Germinal center (tissue), 1 donor: ENCODE results near the gene CDCA3.
A peak's percentile ranks its signal among the peaks of the same experiment; 100 is the strongest.
"Not testable (repeated sequence)": the region's sequence is repeated elsewhere in the genome, so short reads cannot be mapped to it uniquely, and the experiment has no call there.

ENCODE experiments used
- DNase-seq: peaks from one replicate; pipeline ENCODE4 v3.0.0; 2012; ENCODE audit warnings: mixed read lengths, low spot score

The CDCA3 gene

DNA sequence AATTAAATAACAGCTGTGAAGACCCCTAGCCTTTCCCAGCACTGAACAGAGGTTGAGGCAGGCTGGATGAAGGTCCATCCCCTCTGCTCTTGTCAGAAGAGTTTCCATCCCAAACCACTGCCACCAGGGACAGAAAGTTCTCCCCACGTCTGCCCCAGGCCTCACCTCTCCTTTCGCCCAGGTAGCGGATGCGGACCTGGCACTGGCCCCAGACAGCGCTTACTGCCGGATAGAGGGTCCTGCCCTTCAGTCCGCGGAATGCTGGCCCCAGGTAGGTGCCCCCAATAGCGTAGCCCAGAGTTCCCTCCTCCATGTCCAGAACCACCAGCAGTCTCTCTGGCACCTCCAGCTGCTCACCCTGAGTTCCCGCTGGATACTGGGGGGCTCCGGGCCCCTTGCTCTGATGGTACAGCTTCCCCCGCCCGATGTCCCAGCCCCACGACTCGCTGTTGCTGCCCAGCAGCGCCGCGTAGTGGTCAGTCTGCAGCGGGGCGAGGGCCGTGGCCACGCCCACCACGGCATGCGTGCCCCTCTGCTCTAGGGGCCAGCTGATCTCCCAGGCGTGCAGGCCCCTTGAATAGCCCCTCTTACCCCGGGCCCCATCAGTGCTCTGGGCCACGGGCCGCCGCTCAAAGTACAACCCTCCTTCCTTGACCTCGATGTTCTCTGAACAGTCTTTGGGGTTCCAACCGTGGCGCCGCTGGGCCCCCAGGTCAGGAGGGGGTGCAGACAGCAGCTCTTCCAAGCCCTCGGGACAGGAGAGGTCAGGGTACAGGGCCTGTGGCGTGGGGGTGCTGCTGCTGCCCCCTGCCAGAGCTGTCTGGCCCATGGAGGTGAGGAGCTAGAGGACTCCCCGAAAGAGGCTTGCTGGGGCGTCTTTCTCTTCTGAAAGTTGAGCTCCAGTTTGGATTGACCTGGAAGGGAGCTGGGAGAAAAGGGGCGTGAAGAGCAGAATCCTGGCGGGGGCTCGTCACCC lies 21.3 kb upstream of the CDCA3 start:
- DNase-seq, result peak; percentile 84

DNA sequence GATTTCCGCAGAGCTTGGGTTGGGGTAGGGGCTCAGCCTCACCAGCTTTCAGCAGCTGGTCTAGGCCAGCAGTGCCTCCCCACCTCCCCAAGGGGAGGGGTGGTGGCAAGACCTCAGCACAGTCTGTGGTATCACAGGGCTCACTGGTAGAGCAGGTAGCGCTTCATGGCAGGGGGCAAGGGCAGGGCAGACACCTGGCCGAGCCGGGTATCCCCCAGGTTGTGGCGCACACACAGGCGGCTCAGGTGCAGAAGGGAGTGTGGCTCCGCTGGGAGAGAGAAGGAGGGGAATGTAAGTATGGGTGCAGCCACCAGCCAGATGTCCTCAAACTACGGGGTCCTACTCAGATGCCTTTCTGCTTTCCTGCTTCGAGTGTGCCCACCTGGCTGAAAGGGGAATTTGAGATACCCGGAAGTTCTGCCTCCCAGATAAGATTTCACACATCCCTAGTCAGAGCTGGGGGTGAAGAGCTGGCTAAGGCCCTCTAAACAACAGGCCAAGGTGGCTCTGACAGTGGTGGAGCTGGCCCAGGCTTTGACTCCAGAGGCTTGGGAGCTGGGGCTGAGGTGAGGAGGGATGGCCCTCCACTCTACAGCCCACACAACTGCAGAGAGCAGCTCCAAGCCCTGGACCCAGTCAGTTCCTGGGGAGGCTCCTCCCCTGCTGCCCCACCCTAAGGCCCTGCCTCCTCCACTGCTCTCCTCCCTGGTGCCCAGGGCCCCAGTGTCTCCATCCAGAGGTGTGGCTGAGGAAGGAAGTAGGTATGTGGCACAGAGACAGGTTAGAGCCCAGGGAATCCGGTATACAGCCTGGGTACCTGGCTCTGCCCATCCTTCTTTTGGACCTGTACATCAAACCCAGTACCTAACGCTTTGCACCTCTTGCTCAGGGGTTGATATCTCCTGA lies 20.2 kb upstream of the CDCA3 start:
- DNase-seq, result peak; percentile 13

DNA sequence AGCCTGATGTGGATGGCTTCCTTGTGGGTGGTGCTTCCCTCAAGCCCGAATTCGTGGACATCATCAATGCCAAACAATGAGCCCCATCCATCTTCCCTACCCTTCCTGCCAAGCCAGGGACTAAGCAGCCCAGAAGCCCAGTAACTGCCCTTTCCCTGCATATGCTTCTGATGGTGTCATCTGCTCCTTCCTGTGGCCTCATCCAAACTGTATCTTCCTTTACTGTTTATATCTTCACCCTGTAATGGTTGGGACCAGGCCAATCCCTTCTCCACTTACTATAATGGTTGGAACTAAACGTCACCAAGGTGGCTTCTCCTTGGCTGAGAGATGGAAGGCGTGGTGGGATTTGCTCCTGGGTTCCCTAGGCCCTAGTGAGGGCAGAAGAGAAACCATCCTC lies 19.2 kb upstream of the CDCA3 start:
- DNase-seq, result not testable (repeated sequence)

DNA sequence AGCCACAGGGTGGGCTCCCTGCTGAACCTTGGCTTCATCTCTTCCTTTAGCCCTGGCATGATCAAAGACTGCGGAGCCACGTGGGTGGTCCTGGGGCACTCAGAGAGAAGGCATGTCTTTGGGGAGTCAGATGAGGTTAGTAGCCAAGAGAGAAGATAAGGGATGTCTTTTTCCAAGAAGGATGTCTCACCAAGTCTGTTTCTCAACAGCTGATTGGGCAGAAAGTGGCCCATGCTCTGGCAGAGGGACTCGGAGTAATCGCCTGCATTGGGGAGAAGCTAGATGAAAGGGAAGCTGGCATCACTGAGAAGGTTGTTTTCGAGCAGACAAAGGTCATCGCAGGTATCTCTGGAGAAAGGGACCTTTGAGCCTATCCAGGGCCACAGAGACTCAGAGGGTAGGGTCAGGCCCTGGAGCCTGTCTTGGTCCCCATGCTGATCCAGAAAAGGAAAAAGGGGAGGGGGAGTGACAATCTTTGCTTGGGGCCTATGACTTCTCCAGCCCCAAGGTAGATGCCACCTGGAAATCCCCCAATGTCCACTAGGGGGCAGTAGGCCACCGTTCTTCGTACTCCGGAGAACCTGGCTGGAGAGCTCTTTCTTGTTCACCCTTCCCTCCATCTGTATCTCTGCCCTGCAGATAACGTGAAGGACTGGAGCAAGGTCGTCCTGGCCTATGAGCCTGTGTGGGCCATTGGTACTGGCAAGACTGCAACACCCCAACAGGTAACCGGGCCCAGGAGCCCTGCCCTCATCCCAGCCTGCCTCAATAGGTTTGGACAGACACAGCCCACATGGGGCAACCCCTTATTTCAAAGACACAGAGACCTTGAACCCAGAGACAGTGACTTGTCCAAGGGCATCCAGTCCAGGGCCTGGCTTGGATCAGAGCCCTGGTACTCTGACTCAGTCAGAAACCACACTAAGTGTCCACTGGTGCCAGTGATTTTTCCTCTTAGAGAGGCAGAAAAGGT lies 18.2 kb upstream of the CDCA3 start:
- peak; percentile 81 for DNase-seq

DNA sequence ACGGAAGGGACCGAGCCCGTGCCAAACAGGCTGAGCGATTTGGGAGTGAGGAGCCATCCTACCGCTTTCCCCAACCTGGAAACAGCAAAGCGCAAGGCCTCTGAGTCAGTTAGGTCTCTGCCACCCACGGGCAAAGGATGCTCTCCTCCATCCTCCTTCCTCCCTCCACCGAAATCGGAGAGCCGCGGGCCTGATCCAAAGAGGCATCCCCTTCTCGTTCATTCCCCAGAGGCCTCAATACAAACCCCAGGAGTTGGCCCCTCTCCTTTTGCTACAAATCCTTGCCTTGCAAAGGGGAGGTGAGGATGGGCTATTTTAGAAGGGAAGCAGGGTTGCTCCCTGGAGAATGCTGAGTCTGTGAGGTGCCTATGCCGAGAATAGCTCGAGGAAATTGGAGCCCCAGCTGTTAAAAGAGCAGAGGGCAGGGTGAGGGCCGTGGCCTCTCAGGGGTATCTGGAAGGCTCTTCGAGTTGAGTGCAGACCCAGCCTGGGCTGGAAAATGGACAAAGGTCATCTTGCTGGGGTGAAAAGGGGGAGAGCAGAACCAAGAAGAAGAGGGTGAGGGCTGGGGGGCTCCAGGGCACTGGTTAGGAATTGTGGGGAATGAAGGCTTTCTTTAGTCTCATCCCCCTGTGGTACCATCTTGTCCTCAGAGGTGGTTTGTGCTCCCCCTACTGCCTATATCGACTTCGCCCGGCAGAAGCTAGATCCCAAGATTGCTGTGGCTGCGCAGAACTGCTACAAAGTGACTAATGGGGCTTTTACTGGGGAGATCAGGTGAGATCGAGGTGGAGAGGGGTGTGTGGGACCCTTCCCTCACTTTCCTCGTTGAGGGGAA lies 17.3 kb upstream of the CDCA3 start:
- DNase-seq, result no peak

DNA sequence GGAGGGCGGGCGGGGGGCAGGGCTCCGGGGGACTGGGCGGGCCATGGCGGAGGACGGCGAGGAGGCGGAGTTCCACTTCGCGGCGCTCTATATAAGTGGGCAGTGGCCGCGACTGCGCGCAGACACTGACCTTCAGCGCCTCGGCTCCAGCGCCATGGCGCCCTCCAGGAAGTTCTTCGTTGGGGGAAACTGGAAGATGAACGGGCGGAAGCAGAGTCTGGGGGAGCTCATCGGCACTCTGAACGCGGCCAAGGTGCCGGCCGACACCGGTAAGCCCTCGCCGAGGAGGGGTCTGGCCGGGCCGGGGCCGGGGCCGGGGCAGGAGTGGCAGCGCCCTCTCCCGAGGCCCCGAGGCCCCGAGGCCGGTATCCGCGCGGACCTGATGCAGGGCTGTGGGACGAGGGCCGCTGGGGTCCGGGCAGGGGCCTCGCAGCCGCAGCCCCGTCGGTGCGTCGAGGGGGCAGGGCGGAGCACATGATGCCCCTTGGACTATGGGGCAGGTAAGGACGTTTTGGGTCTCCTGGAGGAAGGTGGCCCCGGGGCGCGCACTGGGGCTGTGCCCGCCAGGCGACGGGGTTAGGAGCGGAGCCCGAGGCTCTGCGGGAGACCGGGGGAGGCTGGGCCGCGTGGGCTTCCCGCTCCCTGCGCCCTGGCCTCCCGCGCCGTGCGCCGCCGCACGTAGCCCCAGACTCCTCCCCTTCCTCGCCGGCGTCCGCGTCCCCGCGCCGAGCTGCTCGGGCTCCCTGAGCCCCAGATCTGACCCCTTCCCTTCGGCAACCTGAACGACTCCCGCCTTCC lies 16.5 kb upstream of the CDCA3 start, which contains the start of gene TPI1:
Gene TPI1, plus strand, starts transcription at position 119 of the 798 bp plus-strand sequence. Its CDS starts 36 bp downstream, at position 155.
- DNase-seq, result peak; percentile 87

DNA sequence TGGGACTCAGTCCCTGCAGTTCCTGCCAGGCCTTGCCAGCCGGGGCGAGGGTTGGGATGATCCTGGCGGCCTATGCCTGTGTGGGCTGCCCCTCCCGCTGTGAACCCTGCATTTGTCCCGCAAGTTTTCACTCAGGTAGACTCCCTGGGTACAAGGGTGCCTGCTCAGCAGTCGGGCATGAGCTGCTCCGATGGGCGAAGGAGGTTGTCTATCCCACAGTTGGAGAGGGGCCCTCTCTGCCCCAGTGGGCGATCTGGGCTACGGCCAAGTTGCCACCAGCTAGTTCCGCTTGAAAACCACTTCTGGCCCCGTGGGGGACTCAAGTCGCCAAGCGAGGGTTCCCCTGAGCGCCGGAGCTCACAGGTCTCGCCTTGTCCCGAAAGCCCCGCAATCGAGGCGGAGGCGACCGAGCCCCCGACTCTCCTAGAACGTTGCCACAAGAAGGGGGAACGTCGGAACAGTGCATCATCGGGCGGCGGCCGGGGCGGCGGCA lies 15.9 kb upstream of the CDCA3 start:
- DNase-seq, result no peak

DNA sequence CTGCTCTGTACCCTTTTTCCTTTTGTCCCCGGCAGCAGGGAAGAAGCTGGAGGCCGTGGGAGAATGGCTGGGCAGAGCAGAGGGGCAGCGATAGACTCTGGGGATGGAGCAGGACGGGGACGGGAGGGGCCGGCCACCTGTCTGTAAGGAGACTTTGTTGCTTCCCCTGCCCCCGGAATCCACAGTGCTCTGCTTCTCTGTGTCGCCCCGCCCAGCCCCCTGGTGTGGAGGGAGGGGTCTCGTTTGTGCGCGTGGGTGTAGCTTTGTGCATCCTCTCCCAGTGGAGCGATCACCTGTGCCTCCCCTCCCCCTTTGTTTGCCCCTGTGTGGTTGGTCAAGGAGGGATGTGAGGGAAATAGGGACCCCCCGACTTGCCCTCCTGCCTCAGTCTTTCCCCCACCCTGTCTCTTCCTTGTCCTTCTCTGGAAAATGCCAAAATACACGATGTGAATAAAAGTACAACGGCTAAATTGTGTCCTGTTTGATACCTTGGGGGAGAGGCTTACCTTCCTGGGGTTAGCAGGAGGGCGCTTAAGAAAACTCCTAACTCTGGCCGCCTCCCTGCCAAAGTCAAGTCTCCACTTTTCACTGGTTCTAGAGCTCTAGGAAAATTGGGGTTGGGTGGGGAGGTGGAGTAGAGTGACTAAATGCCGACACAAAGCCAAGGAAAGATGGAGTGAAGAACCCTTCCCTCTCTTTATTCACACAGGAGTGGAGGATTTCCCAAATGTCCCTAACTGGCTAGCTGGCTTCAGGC lies 15.3 kb upstream of the CDCA3 start:
- no peak for DNase-seq

DNA sequence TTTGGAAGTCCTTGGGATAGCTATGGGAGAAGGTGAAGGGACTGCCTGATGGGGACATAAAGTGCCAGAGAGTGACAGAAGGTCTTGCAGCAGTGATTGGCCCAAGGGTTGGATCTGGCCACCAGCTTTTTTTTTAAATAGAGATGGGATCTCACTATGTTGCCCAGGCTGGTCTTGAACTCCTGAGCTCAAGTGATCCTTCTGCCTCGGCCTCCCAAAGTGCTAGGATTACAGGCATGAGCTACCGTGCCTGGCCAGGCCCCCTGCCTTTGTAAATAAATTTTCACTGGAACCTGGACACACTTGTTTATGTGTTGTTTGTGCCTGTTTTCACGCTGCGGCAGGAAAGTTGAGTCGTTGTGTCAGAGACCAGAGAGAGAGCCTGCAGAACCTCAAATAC lies 14.2 kb upstream of the CDCA3 start:
- not testable (repeated sequence) for DNase-seq

DNA sequence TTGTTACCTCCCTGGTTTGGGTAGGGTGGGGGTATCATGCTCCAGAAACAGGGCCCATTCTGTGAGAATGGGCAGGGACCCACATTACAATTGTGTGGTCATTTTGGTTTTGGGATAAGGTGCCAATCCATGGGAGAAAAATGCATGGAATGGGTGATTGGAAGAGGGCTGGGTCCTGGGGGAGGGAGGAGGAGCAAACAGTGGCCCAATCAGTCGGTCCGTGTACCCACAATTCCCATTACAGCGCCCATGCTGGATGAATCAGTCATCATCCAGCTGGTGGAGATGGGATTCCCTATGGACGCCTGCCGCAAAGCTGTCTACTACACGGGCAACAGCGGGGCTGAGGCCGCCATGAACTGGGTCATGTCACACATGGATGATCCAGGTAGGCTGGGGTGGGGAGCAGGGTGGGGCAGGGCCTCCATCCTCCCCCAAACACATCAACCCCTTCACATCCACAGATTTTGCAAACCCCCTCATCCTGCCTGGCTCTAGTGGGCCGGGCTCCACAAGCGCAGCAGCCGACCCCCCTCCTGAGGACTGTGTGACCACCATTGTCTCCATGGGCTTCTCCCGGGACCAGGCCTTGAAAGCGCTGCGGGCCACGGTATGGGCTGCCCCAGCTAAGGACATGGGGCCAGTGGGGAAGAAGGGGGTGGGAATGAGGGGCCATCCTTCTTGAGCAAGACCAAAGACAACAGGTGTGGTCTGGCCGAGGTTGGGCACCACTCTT lies 12.7 kb upstream of the CDCA3 start:
- no peak for DNase-seq

DNA sequence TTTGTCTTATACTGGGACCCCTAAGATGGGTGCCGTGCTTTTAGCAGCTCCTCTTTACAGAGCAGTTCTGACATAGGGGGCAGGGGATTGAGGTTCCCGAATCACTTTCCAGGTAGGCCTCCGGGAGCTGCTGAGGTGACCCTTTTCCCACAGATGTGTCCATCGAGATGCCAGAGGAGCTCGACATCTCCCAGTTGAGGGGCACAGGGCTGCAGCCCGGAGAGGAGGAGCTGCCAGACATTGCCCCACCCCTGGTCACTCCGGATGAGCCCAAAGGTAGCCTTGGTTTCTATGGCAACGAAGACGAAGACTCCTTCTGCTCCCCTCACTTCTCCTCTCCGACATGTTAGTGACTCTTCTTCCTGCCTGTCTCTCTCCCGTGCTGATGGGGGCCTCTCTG lies 11.9 kb upstream of the CDCA3 start:
- no peak for DNase-seq

DNA sequence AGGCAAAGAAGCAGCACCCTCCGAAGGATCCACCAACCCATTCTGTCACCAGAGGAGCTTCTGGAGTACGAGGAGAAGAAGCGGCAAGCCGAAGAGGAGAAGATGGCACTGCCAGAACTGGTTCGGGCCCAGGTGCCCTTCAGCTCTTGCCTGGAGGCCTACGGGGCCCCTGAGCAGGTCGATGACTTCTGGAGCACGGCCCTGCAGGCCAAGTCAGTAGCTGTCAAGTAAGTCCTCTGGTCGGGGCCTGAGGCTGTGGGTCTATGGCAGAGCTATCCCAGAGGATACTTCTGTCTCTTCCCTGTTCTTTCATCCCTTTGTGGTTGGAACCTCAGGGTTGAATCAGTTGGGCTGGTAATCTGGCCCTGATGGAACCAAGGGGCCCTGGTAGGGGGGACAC lies 10.3 kb upstream of the CDCA3 start:
- DNase-seq, result no peak

DNA sequence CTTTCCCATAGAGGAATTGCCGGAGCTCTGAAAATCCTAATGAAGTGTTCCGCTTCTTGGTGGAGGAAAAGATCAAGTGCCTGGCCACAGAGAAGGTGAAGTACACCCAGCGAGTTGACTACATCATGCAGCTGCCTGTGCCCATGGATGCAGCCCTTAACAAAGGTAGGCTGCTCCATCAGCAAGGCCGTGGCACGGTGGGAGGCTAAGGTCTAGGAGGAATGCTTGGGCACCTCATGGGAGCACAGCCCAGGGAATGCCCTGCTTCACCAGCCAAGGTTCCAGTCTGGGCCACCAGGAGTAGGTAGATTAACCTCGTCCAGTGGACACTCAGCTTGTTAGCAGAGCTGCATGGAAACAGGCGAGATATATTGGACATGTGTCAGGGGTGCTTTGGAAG lies 9.9 kb upstream of the CDCA3 start:
- no peak for DNase-seq

DNA sequence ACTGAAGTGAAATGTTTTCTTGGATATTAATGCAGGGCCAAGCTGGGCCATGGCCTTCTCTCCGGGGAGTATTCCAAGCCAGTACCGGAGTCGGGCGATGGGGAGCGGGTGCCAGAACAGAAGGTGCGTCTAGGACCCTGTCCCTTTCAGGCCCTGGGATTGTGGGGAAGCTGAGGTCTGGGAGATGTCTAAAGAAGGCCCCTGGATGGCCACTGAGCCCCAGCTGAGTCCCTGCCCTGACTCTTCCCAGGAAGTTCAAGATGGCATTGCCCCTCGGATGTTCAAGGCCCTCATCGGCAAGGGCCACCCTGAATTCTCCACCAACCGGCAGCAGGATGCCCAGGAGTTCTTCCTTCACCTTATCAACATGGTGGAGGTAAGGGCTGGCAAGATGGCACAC lies 9.0 kb upstream of the CDCA3 start:
- DNase-seq, result no peak

DNA sequence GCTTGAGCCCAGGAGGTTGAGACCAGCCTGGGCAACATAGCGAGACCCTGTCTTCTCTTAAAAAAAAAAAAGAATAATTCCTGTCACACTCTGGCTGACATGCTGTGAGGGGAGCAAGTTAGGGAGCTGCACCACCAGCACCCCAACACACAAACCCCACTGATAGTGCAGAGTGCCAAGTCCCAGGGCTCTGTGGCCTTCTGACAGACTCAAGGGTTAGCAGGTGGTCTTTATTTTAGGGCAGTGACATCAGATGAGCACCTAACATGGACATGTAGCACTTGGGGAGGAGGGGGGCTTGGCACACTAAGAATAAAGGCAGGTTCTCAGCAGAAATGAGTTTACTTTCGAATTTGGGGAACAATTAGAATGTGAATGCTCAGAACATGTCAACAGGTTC lies 7.7 kb upstream of the CDCA3 start:
- no peak for DNase-seq

DNA sequence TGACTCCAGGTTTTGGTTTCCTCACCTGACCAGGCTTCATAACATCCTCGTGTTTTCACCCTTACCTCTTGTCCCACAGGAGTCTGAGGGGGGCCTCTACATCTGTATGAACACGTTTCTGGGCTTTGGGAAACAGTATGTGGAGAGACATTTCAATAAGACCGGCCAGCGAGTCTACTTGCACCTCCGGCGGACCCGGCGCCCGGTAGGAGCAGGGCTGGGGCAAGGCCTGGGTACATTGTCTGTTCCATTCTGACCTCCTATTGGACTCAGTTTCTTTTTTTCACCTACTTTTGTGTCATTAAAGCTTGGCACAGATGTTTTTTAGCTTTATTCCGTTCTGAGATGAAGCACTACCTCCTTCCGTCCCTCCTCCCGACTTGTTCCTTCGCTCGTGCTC lies 4.2 kb upstream of the CDCA3 start:
- DNase-seq, result no peak

DNA sequence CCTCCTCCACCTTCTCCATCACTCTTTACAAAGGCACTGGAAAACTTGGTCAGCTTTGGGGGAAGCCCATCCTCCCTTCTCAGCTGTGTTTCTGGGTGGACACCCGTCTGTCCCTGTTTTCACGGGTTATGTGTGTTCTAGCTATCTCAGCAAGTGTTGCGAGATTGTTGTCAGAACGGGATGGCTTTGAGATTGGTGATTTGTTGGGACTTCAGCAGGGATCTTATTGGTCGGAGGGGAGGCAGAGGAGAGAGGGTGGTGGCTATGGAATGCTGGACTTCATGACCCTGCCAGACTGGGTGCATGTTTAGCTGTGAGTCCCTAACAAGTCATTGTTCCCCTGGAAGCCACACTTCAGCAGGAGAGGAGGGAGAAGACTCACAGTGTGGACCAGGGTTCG lies 3.0 kb upstream of the CDCA3 start:
- DNase-seq, result no peak

DNA sequence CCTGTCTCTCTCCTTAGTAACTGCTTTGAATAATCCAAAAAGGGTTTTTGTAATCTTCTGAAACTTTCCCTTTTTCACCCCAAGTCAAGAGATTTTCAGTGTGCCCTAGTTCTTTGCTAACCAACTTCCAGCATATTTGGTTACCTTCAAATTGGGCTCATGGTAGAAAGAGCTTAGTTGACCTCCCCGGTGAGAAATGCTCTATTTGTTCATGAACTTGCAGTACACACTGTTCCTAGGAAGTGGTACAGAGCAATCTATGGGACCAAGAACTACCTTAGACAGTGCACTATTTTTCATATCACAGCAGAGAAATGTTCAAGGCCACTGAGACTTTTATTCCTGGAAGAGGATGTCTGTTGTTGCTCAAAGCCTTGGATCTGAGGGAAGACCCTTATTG lies 2.5 kb upstream of the CDCA3 start:
- DNase-seq, result no peak
